Osteoblast (primary cell): ENCODE results near the gene LHX3. TPM values are rescaled to one million over a fixed set of nuclear protein-coding genes. Genes with fewer than 3 reads are reported as not detected.

Experiments
- DNase-seq: peaks from one replicate; pipeline ENCODE4 v3.0.0; 2011; ENCODE audit warnings: low spot score, mixed read lengths; ENCODE audit not compliant: insufficient read length; ENCODE audit errors: missing footprints
- H2AFZ ChIP-seq: 2 replicates; pipeline ENCODE4 v1.6.0; 2011; ENCODE audit warnings: mild to moderate bottlenecking, low read length
- H3K27ac ChIP-seq: 2 replicates; pipeline ENCODE4 v1.5.1; 2011; ENCODE audit warnings: mild to moderate bottlenecking, low read depth, low read length, moderate library complexity
- H3K27me3 ChIP-seq: 2 replicates; pipeline ENCODE4 v1.6.0; 2012; ENCODE audit warnings: mild to moderate bottlenecking, control low read depth, inconsistent platforms, low read length, moderate library complexity; ENCODE audit not compliant: insufficient read depth
- H3K36me3 ChIP-seq: 2 replicates; pipeline ENCODE4 v1.5.1; 2011; ENCODE audit warnings: mild to moderate bottlenecking, low read length, control low read depth, moderate library complexity; ENCODE audit not compliant: insufficient read depth
- H3K4me1 ChIP-seq: 2 replicates; pipeline ENCODE4 v1.5.1; 2011; ENCODE audit warnings: mild to moderate bottlenecking, low read length, control low read depth, moderate library complexity; ENCODE audit not compliant: insufficient read depth
- H3K4me2 ChIP-seq: 2 replicates; pipeline ENCODE4 v1.6.0; 2011; ENCODE audit warnings: mild to moderate bottlenecking, low read length; ENCODE audit not compliant: insufficient read depth
- H3K4me3 ChIP-seq: fragments of 200-600 bp; sonication (generic); 3 replicates; pipeline ENCODE4 v1.5.1; 2012; ENCODE audit warnings: mild to moderate bottlenecking, low read length, inconsistent platforms; ENCODE audit not compliant: insufficient read depth
- H3K79me2 ChIP-seq: 2 replicates; pipeline ENCODE4 v1.6.0; 2012; ENCODE audit warnings: mild to moderate bottlenecking, low read length, control low read depth, inconsistent platforms; ENCODE audit not compliant: insufficient read depth
- H3K9me3 ChIP-seq: 2 replicates; pipeline ENCODE4 v1.5.1; 2011; ENCODE audit warnings: low read depth, low read length, control low read depth
- H4K20me1 ChIP-seq: 2 replicates; pipeline ENCODE4 v1.6.0; 2012; ENCODE audit warnings: mild to moderate bottlenecking, low read length, control low read depth; ENCODE audit not compliant: insufficient read depth
- total RNA-seq: library from RNA; depleted of rRNA; stranded (reverse); fragments of >200 nt; gene quantifications from 2 replicates; pipeline ENCODE4 v1.2.3, GENCODE V29; 2012
- TF ChIP-seq, protein P1 (sequence below): IDR thresholded peaks from 2 replicates; pipeline ENCODE4 v1.5.1; 2011; ENCODE audit warnings: mild to moderate bottlenecking, low read depth, low read length, moderate library complexity; ENCODE audit errors: extremely low read depth

Gene LHX3
- total RNA-seq, 1 donor = not detected

DNA sequence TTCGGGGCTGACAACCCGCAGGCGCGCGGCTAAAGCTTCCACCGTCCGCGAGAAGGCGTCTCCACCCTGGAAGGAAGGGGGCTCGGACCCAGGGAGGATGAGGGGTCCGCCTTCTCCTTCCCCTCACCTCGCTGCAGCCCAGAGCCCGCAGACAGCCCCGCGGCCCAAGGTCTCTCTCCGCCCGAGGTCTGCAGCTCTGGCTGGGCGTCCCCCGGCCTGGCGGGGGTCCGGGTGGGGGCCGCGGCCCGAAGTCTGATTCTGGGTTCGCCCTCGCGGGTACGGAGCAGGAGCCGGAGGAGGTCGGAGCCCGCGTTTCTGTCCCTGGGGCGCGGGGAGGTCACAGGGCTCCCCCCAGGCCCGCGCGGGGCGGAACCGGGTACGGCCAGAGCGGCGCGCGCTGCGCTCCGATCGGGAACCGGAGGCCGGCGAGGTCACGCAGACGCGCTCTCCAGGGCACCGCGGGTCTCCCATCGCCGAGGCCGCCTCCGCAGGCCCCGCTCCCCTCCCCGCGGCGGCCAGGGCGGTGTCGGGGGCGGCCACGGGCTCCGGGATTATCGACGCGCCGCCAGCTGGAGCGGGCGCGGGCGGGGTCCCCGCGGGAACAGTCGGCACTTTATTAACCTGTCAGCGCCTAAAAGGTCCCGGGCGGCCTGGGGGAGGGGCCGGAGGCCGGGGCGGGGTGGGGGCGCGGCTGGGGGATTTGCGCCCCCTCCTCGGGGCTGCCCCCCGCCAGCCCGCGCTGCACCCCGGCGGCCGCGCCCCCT, 11.6 kb downstream of the LHX3 start:
- no peak overlapping the region for H2AFZ ChIP-seq
- no peak overlapping the region for H3K4me3 ChIP-seq
- H3K79me2 ChIP-seq = no peaks in the 10 kb centered on the region
- H3K9me3 ChIP-seq = no peaks in the 10 kb centered on the region
- H3K36me3 ChIP-seq = no peaks in the 10 kb centered on the region
- DNase-seq = no peak
- no peaks in the 10 kb centered on the region for H4K20me1 ChIP-seq
- H3K27me3 ChIP-seq = peaks cover 82% of the 10 kb centered on the region
- no peaks in the 10 kb centered on the region for H3K4me1 ChIP-seq
- TF ChIP-seq, protein P1, sequence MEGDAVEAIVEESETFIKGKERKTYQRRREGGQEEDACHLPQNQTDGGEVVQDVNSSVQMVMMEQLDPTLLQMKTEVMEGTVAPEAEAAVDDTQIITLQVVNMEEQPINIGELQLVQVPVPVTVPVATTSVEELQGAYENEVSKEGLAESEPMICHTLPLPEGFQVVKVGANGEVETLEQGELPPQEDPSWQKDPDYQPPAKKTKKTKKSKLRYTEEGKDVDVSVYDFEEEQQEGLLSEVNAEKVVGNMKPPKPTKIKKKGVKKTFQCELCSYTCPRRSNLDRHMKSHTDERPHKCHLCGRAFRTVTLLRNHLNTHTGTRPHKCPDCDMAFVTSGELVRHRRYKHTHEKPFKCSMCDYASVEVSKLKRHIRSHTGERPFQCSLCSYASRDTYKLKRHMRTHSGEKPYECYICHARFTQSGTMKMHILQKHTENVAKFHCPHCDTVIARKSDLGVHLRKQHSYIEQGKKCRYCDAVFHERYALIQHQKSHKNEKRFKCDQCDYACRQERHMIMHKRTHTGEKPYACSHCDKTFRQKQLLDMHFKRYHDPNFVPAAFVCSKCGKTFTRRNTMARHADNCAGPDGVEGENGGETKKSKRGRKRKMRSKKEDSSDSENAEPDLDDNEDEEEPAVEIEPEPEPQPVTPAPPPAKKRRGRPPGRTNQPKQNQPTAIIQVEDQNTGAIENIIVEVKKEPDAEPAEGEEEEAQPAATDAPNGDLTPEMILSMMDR = no peak
- no peak overlapping the region for H3K4me2 ChIP-seq
- H3K27ac ChIP-seq = no peak overlapping the region

DNA sequence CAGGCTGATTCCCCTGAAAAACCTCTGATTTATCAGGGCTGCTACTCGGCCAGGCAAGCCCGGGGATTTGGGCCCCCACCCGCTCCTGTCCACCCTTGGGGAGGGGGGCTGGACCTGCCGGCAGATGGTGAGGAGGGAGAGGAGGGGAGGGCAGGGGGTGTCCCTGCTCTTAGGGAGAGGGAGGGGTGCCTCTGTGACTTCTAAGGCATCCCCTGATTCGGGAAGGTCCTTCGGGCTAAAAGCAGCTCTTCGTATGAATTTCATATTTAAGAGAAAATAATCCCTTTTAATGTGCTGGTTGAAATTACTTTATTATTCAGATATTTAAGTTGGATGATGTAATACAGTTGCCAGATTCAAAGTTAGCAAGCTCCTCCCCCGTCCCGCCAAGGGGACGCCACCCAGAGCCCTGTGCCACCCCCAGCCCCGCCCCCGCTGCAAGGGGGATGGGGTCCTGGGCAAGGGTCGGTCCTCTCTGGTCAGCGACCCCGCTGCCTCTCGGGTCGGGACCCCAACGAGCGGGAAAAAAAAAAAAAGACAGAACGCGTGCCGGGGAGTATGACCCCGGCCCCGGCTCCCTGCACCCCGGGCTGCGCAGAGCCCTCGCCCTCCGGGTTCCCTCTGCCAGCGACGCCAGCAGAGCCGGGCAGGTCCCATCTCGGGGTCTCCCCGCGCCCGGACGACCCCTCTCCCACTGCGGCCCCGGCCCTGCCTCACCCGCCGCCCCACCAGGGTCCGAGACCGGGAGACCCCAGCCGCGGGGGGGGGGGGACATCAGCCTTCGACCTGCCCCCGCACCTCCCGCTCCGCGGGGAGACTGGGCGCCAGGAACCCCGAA, 12.4 kb downstream of the LHX3 start:
- Histone ChIP-seq H3K9me3 (no peaks in the 10 kb centered on the region), H3K27me3 (peaks cover 74% of the 10 kb centered on the region), H2AFZ (no peak overlapping the region), H3K4me3 (no peak overlapping the region), H3K4me2 (no peak overlapping the region), H3K27ac (no peak overlapping the region), H4K20me1 (no peaks in the 10 kb centered on the region), H3K4me1 (no peaks in the 10 kb centered on the region), H3K36me3 (no peaks in the 10 kb centered on the region), H3K79me2 (no peaks in the 10 kb centered on the region)
- no peak for DNase-seq
- TF ChIP-seq, protein P1 = no peak

DNA sequence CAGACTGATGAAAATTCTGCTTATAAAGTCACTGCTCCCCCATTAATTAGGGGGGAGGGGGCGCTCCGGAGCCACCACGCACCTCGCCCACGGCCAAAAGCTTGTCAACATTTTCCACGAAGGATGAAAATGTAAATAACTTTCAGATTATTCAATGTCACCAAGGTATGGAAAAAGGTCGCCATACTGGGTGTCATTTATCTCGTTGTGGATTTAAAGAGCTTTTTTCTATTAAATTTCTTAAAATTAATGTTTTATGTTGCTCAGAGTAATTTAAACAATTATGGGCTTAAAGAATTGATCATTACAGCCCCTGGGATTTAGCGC, 13.0 kb downstream of the LHX3 start:
- Histone ChIP-seq H4K20me1 (no peaks in the 10 kb centered on the region), H3K9me3 (no peaks in the 10 kb centered on the region), H3K27ac (no peak overlapping the region), H2AFZ (no peak overlapping the region), H3K4me2 (no peak overlapping the region), H3K27me3 (peaks cover 70% of the 10 kb centered on the region), H3K79me2 (no peaks in the 10 kb centered on the region), H3K4me3 (no peak overlapping the region), H3K36me3 (no peaks in the 10 kb centered on the region), H3K4me1 (no peaks in the 10 kb centered on the region)
- DNase-seq = no peak
- TF ChIP-seq, protein P1 = no peak
